H1 (cell line): ENCODE results near the gene DAPK1. TPM values are rescaled to one million over a fixed set of nuclear protein-coding genes. Genes with fewer than 3 reads are reported as not detected.

Source experiments
- ASH2L ChIP-seq: fragments of 200-600, 300-600 bp; sonication (generic); IDR thresholded peaks from one replicate; pipeline ENCODE4 v1.7.1; 2017; ENCODE audit warnings: low read length
- polyA plus RNA-seq, 7 experiments: library from polyadenylated mRNA; depleted of rRNA in 3 of 7; stranded (reverse) in 5 of 7; unstranded in 2 of 7; fragments of >200 nt in 5 of 7; fragments of 200-250 nt in 2 of 7; gene quantifications; 1 replicate in 5 of 7; 2 replicates in 1 of 7; 4 replicates in 1 of 7; pipeline versions ENCODE4 v1.2.1 to v1.2.3, GENCODE V29; 2011 to 2013; ENCODE audit warnings: missing spikeins in 2 of 7, mixed read lengths in 2 of 7
- total RNA-seq: library from RNA; stranded (reverse); fragmentation: NEBNext Ultra II Directional; extraction: Animal tissue kit (Norgen Biotek cat#: 25700); gene quantifications from 2 replicates; pipeline ENCODE4 v1.2.1, GENCODE V29; 2021
- TF ChIP-seq, protein P1 (sequence below): fragments of 300-600 bp; sonication (generic); IDR thresholded peaks from 2 replicates; pipeline ENCODE4 v1.7.1; 2012; ENCODE audit warnings: low read length, moderate library complexity, mild to moderate bottlenecking, inconsistent platforms; ENCODE audit not compliant: insufficient replicate concordance

Gene DAPK1
- total and polyA plus RNA-seq, 2 of the 8 experiments (the other 6 are each of a cell fraction or from before 2014, with no cell fraction given), result 62.4 to 131 TPM

DNA sequence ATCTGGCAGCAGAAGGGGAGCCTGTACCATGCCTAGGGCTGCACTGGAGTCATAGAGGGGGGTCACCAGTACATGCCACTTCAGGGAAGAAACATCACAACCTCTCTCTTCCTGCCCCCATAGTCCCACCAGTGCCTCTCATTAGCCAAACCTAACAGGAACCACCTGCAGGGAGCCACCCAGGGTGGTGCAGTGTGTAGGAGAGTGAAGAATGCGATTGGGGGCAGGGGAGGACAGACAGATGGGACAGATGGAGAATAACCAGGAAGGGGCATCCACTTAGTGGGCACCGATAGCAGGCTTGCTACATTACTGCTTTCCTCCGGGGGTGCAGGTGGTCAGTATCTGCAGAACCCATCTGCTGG, 19.2 kb downstream of the DAPK1 start (continued):
- TF ChIP-seq, protein P1, sequence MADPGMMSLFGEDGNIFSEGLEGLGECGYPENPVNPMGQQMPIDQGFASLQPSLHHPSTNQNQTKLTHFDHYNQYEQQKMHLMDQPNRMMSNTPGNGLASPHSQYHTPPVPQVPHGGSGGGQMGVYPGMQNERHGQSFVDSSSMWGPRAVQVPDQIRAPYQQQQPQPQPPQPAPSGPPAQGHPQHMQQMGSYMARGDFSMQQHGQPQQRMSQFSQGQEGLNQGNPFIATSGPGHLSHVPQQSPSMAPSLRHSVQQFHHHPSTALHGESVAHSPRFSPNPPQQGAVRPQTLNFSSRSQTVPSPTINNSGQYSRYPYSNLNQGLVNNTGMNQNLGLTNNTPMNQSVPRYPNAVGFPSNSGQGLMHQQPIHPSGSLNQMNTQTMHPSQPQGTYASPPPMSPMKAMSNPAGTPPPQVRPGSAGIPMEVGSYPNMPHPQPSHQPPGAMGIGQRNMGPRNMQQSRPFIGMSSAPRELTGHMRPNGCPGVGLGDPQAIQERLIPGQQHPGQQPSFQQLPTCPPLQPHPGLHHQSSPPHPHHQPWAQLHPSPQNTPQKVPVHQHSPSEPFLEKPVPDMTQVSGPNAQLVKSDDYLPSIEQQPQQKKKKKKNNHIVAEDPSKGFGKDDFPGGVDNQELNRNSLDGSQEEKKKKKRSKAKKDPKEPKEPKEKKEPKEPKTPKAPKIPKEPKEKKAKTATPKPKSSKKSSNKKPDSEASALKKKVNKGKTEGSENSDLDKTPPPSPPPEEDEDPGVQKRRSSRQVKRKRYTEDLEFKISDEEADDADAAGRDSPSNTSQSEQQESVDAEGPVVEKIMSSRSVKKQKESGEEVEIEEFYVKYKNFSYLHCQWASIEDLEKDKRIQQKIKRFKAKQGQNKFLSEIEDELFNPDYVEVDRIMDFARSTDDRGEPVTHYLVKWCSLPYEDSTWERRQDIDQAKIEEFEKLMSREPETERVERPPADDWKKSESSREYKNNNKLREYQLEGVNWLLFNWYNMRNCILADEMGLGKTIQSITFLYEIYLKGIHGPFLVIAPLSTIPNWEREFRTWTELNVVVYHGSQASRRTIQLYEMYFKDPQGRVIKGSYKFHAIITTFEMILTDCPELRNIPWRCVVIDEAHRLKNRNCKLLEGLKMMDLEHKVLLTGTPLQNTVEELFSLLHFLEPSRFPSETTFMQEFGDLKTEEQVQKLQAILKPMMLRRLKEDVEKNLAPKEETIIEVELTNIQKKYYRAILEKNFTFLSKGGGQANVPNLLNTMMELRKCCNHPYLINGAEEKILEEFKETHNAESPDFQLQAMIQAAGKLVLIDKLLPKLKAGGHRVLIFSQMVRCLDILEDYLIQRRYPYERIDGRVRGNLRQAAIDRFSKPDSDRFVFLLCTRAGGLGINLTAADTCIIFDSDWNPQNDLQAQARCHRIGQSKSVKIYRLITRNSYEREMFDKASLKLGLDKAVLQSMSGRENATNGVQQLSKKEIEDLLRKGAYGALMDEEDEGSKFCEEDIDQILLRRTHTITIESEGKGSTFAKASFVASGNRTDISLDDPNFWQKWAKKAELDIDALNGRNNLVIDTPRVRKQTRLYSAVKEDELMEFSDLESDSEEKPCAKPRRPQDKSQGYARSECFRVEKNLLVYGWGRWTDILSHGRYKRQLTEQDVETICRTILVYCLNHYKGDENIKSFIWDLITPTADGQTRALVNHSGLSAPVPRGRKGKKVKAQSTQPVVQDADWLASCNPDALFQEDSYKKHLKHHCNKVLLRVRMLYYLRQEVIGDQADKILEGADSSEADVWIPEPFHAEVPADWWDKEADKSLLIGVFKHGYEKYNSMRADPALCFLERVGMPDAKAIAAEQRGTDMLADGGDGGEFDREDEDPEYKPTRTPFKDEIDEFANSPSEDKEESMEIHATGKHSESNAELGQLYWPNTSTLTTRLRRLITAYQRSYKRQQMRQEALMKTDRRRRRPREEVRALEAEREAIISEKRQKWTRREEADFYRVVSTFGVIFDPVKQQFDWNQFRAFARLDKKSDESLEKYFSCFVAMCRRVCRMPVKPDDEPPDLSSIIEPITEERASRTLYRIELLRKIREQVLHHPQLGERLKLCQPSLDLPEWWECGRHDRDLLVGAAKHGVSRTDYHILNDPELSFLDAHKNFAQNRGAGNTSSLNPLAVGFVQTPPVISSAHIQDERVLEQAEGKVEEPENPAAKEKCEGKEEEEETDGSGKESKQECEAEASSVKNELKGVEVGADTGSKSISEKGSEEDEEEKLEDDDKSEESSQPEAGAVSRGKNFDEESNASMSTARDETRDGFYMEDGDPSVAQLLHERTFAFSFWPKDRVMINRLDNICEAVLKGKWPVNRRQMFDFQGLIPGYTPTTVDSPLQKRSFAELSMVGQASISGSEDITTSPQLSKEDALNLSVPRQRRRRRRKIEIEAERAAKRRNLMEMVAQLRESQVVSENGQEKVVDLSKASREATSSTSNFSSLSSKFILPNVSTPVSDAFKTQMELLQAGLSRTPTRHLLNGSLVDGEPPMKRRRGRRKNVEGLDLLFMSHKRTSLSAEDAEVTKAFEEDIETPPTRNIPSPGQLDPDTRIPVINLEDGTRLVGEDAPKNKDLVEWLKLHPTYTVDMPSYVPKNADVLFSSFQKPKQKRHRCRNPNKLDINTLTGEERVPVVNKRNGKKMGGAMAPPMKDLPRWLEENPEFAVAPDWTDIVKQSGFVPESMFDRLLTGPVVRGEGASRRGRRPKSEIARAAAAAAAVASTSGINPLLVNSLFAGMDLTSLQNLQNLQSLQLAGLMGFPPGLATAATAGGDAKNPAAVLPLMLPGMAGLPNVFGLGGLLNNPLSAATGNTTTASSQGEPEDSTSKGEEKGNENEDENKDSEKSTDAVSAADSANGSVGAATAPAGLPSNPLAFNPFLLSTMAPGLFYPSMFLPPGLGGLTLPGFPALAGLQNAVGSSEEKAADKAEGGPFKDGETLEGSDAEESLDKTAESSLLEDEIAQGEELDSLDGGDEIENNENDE, result no peak
- no peak for TF ChIP-seq ASH2L
